Activated naive CD4-positive, alpha-beta T cell treated with Interleukin-2 at 50 U/mL for 16 hours (primary cell): ENCODE measurements around the gene MARCHF10.
"Not testable (repeated sequence)": the region's sequence is repeated elsewhere in the genome, so short reads cannot be mapped to it uniquely, and the experiment has no call there.

Experiments used
- DNase-seq: peaks from one replicate; pipeline ENCODE4 v3.0.0-alpha.2; 2020

The MARCHF10 gene

GRCh38 chr17:62714016-62714777 lies 93.9 kb downstream of the MARCHF10 start:
- DNase-seq: no peak

- DNase-seq: no peak
Observed at GRCh38 chr17:62713086-62713881, 94.8 kb downstream of the MARCHF10 start.

GRCh38 chr17:62712171-62712581 lies 95.9 kb downstream of the MARCHF10 start:
- no peak for DNase-seq

- DNase-seq: no peak
Observed at GRCh38 chr17:62708587-62708986, 99.5 kb downstream of the MARCHF10 start.

- DNase-seq: no peak
Observed at GRCh38 chr17:62707425-62707739, 100.7 kb downstream of the MARCHF10 start.

- DNase-seq: no peak
Observed at GRCh38 chr17:62706598-62707424, 101.3 kb downstream of the MARCHF10 start.

- DNase-seq: no peak
Observed at GRCh38 chr17:62705778-62706597, 102.1 kb downstream of the MARCHF10 start.

GRCh38 chr17:62705156-62705777 lies 102.8 kb downstream of the MARCHF10 start:
- no peak for DNase-seq

GRCh38 chr17:62704381-62704971 lies 103.6 kb downstream of the MARCHF10 start:
- no peak for DNase-seq

GRCh38 chr17:62703776-62704380 lies 104.2 kb downstream of the MARCHF10 start:
- peak; percentile 73 for DNase-seq

GRCh38 chr17:62703261-62703775 lies 104.8 kb downstream of the MARCHF10 start:
- no peak for DNase-seq

- DNase-seq: no peak
Observed at GRCh38 chr17:62702746-62703260, 105.3 kb downstream of the MARCHF10 start.

GRCh38 chr17:62701706-62702085 lies 106.4 kb downstream of the MARCHF10 start:
- no peak for DNase-seq

GRCh38 chr17:62700964-62701705 lies 107.0 kb downstream of the MARCHF10 start:
- no peak for DNase-seq

- not testable (repeated sequence) for DNase-seq
Observed at GRCh38 chr17:62698459-62698858, 109.7 kb downstream of the MARCHF10 start.

- DNase-seq: no peak
Observed at GRCh38 chr17:62696726-62697490, 111.2 kb downstream of the MARCHF10 start.

- no peak for DNase-seq
Observed at GRCh38 chr17:62696256-62696655, 111.9 kb downstream of the MARCHF10 start.

- DNase-seq: not testable (repeated sequence)
Observed at GRCh38 chr17:62695093-62695738, 112.9 kb downstream of the MARCHF10 start.
